Activated naive CD8-positive, alpha-beta T cell treated with anti-CD3 and anti-CD28 coated beads, Interleukin-2, amount 50 U/mL, for 24 hours (primary cell): ENCODE measurements around the gene AOAH.
"Not testable (repeated sequence)": the region's sequence is repeated elsewhere in the genome, so short reads cannot be mapped to it uniquely, and the experiment has no call there.

Experiments
- ATAC-seq: fragments of 150-1000 bp; cut with Tn5 transposase; one replicate; pipeline ENCODE4 v1.10.0; 2021
- DNase-seq: peaks from one replicate; pipeline ENCODE4 v3.0.0; 2021
- H3K27ac Mint-ChIP-seq: one replicate; pipeline ENCODE4 v1.8.0; 2021; ENCODE audit warnings: mild to moderate bottlenecking, mixed read lengths
- H3K27me3 Mint-ChIP-seq: one replicate; pipeline ENCODE4 v1.8.0; 2021; ENCODE audit warnings: mixed read lengths
- H3K36me3 Mint-ChIP-seq: one replicate; pipeline ENCODE4 v1.8.0; 2021; ENCODE audit warnings: low read depth, mixed read lengths
- H3K4me1 Mint-ChIP-seq: one replicate; pipeline ENCODE4 v1.8.0; 2021; ENCODE audit warnings: mixed read lengths
- H3K4me3 Mint-ChIP-seq: one replicate; pipeline ENCODE4 v1.8.0; 2021; ENCODE audit warnings: mild to moderate bottlenecking, moderate library complexity, mixed read lengths
- H3K9me3 Mint-ChIP-seq: one replicate; pipeline ENCODE4 v1.8.0; 2021; ENCODE audit warnings: mixed read lengths

Gene AOAH

DNA sequence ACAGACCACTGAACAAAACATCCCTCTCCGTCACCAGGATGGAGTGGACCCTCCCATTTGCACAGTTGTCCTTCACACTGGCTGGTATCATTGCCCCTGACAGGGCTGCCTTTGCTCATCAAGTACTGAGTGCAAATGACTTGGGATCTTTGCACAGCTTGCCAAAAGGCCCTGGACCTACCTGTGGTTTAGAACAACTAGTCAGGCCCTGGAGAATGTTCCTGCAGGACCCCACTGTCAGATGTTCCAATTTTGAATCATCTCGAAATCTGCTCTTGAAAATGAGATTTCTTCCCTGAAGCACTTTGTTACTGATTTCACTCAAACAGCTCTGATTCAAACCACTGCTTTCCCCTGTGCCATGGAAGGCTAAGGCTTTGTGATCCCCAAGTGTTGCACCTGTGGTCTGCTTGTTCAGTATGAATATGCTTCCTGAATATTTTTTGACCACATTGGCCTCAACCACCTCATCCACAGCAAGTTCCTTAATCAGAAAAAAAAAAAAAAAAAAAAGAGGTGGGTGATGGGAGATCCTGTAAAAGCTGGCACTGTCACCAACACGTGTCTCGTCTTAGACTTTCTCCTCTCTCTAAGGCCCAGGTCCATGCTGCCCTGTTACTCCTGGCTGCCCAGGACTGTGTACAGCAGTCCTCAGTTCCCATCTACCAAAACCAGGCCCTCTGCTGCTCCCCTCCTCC, 2.7 kb upstream of the AOAH start:
- H3K36me3 Mint-ChIP-seq: peaks cover 7% of the 10 kb centered on the region
- peaks cover 19% of the 10 kb centered on the region for H3K9me3 Mint-ChIP-seq
- no peak for DNase-seq
- H3K27ac Mint-ChIP-seq: peak overlapping the region; percentile 85
- ATAC-seq: peak; percentile 68
- peaks cover 64% of the 10 kb centered on the region for H3K4me1 Mint-ChIP-seq
- no peak overlapping the region for H3K4me3 Mint-ChIP-seq
- no peaks in the 10 kb centered on the region for H3K27me3 Mint-ChIP-seq

DNA sequence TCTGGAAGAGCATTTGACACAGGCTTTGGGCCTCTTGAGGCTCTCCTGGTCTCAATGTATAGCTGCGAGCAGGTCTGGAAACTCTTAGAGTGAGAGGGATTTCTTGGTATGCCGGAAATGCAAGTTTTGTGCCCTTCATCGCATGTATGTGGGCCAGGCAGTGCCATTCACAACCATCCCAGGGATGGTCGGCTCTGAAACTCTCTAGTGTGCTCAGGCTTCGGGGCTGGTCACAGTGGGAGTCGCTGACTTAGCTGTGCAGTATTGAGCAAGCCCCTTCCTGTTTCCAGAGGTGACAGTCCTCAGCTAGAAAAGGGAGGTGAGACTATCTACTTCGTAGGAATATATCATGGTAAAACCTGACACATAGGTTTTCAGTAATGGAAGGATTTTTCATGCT, 2.0 kb upstream of the AOAH start:
- H3K27me3 Mint-ChIP-seq: no peaks in the 10 kb centered on the region
- H3K36me3 Mint-ChIP-seq: peaks cover 4% of the 10 kb centered on the region
- peaks cover 13% of the 10 kb centered on the region for H3K9me3 Mint-ChIP-seq
- peaks cover 68% of the 10 kb centered on the region for H3K4me1 Mint-ChIP-seq
- H3K4me3 Mint-ChIP-seq: no peak overlapping the region
- peak overlapping the region; percentile 85 for H3K27ac Mint-ChIP-seq
- ATAC-seq (peak; percentile 55), DNase-seq (no peak)

- Mint-ChIP-seq H3K9me3 (peaks cover 10% of the 10 kb centered on the region), H3K4me1 (peaks cover 79% of the 10 kb centered on the region), H3K27me3 (no peaks in the 10 kb centered on the region), H3K36me3 (peaks cover 4% of the 10 kb centered on the region), H3K4me3 (no peak overlapping the region), H3K27ac (peak overlapping the region; percentile 92)
- DNase-seq (no peak), ATAC-seq (no peak)
Measured at GRCh38 chr7:36724996-36725395, 702 bp upstream of the AOAH start.

DNA sequence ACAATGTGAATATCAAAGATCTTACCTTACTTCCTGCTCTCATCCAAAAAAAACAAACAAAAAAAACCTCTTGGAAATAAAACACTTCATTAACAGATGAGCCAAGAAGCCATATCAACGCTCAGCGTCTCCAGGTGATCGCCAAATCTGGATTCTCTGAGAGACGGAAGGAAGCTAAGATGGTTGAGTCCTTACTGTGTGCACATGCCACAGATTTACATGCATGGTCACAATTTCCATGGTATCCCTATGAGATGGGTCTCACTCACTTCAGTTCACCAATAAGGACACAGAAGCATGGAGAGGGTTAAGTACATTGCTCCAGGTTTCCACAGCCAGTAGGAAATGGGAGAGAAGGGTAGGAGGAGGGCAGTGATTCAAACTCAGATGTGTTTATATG, 1.0 kb downstream of the AOAH start:
- no peak for DNase-seq
- H3K27ac Mint-ChIP-seq: peak overlapping the region; percentile 92
- peaks cover 89% of the 10 kb centered on the region for H3K4me1 Mint-ChIP-seq
- no peak for ATAC-seq
- peak overlapping the region; percentile 83 for H3K4me3 Mint-ChIP-seq
- H3K36me3 Mint-ChIP-seq: peaks cover 1% of the 10 kb centered on the region
- peaks cover under 1% of the 10 kb centered on the region for H3K9me3 Mint-ChIP-seq
- no peaks in the 10 kb centered on the region for H3K27me3 Mint-ChIP-seq

GRCh38 chr7:36719083-36719632, 5.1 kb downstream of the AOAH start:
- H3K27ac Mint-ChIP-seq: peak overlapping the region; percentile 52
- H3K27me3 Mint-ChIP-seq: no peaks in the 10 kb centered on the region
- H3K9me3 Mint-ChIP-seq: peaks cover 7% of the 10 kb centered on the region
- H3K36me3 Mint-ChIP-seq: peaks cover 11% of the 10 kb centered on the region
- DNase-seq: no peak
- ATAC-seq: no peak
- peaks cover 56% of the 10 kb centered on the region for H3K4me1 Mint-ChIP-seq
- H3K4me3 Mint-ChIP-seq: peak overlapping the region; percentile 37

- no peak overlapping the region for H3K4me3 Mint-ChIP-seq
- peaks cover 18% of the 10 kb centered on the region for H3K36me3 Mint-ChIP-seq
- peaks cover 53% of the 10 kb centered on the region for H3K4me1 Mint-ChIP-seq
- H3K27ac Mint-ChIP-seq: no peak overlapping the region
- no peaks in the 10 kb centered on the region for H3K27me3 Mint-ChIP-seq
- peaks cover 7% of the 10 kb centered on the region for H3K9me3 Mint-ChIP-seq
- DNase-seq (no peak), ATAC-seq (no peak)
Measured at GRCh38 chr7:36717586-36717985, 6.7 kb downstream of the AOAH start.

DNA sequence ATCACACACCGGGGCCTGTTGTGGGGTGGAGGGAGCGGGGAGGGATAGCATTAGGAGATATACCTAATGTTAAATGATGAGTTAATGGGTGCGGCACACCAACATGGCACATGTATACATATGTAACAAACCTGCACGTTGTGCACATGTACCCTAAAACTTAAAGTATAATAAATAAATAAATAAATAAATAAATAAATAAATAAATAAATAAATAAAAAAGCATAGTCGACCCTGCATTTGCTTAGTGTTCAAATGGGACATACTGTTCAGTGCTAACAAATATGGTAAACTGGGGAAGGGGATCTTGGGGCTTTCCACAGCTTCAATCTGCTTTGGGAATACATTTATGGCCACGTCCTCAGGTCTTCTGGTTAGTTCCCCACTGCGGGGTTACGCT, 7.5 kb downstream of the AOAH start:
- H3K9me3 Mint-ChIP-seq, H3K27ac Mint-ChIP-seq, H3K27me3 Mint-ChIP-seq, DNase-seq, ATAC-seq, H3K4me3 Mint-ChIP-seq: not testable (repeated sequence)
- Mint-ChIP-seq H3K4me1 (peaks cover 53% of the 10 kb centered on the region), H3K36me3 (peaks cover 21% of the 10 kb centered on the region)

- no peaks in the 10 kb centered on the region for H3K27me3 Mint-ChIP-seq
- DNase-seq (no peak), ATAC-seq (peak; percentile 76)
- H3K4me3 Mint-ChIP-seq: no peak overlapping the region
- H3K27ac Mint-ChIP-seq: peak overlapping the region; percentile 83
- H3K4me1 Mint-ChIP-seq: peaks cover 63% of the 10 kb centered on the region
- H3K9me3 Mint-ChIP-seq: peaks cover 2% of the 10 kb centered on the region
- H3K36me3 Mint-ChIP-seq: peaks cover 24% of the 10 kb centered on the region
Measured at GRCh38 chr7:36712015-36712414, 12.3 kb downstream of the AOAH start.

DNA sequence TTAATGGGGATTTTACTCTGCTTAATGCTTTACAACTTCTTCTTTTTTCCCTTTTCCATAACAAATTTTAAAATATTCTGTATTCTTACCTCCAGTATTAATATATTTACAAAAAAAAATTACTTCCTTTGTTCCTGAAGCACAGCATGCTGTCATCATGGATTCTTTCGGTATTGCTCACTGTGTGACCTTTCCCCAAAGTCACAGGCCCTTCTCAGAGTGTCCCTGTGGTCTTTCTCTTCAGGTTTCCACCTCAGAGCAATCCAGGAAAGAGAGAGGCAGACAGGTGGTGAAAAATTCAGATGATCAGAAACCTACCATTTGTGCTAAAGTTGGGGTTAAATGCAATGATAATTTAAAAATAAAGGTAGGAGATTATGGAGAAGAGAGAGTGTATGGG, 13.0 kb downstream of the AOAH start:
- DNase-seq: no peak
- ATAC-seq: peak; percentile 45
- Mint-ChIP-seq H3K9me3 (peaks cover 9% of the 10 kb centered on the region), H3K4me3 (peak overlapping the region; percentile 46), H3K36me3 (peaks cover 28% of the 10 kb centered on the region), H3K27ac (peak overlapping the region; percentile 83), H3K4me1 (peaks cover 70% of the 10 kb centered on the region), H3K27me3 (no peaks in the 10 kb centered on the region)

DNA sequence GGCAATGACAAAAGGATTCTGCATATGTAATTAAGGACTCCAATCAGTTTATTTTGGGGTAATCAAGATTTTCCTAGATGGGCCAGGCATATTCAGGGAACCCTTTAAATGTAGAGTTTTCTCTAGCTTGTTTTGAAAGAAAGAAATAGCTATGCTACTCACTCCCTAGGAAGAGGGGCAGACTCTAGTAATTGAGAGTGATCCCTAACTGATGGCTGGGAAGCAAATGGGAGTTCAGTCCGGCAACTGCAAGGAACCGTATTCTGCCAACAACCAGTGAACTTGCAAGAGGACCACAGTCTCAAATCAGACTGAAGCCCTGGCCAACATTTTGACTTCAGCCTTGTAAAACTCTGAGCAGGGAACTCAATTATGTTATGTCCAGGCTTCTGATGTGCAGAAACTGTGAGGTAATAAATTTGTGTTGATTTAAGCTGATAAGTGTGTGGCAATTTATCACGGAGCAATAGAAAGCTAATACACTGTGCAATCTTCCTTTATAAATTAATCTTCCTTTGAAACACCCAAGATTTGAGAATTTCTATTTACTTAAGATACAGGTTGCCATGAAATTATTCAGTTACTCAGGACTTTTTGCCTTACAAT, 14.0 kb downstream of the AOAH start:
- H3K36me3 Mint-ChIP-seq: peaks cover 34% of the 10 kb centered on the region
- peaks cover 71% of the 10 kb centered on the region for H3K4me1 Mint-ChIP-seq
- H3K4me3 Mint-ChIP-seq: no peak overlapping the region
- DNase-seq: no peak
- no peak overlapping the region for H3K27ac Mint-ChIP-seq
- H3K27me3 Mint-ChIP-seq: no peaks in the 10 kb centered on the region
- ATAC-seq: no peak
- H3K9me3 Mint-ChIP-seq: peaks cover 14% of the 10 kb centered on the region

DNA sequence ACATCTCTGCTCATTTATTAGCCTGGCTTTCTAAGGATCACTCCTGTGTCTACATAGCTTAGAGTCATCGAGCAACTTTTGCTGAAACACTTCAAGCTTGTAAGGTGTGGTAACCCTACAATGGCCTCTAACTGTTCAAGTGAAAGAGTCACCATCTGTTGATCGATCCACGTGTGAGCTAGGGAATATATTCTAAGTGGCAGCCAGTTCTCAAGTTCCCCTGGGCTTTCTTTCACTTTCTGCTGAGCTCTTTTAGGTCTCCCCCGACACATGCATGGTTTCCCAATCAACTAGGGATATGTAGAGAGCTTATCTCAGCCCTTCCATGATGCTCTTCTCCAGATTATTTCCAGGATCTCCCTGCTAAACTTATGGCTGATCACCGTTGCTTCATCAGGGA, 15.5 kb downstream of the AOAH start:
- H3K36me3 Mint-ChIP-seq: peaks cover 47% of the 10 kb centered on the region
- H3K27ac Mint-ChIP-seq: peak overlapping the region; percentile 94
- H3K27me3 Mint-ChIP-seq: no peaks in the 10 kb centered on the region
- peaks cover 81% of the 10 kb centered on the region for H3K4me1 Mint-ChIP-seq
- no peak overlapping the region for H3K4me3 Mint-ChIP-seq
- no peak for DNase-seq
- ATAC-seq: no peak
- H3K9me3 Mint-ChIP-seq: peaks cover 29% of the 10 kb centered on the region

DNA sequence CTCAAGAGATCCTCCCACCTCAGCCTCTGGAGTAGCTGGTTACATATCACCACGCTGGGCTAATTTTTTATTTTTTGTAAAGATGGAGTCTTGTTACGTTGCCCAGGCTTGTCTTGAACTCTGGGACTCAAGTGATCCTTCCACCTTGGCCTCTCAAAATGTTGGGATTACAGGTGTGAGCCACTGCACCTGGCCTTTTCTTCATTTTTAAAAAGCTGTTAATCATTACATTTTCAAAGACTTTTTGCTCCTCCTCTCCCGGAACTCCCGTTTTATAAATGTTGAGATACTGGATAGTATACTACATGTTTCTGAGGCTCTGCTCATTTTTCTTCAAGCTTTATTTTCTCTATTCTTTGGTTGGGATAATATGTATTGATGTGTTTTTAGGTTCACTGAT, 16.4 kb downstream of the AOAH start:
- H3K27me3 Mint-ChIP-seq: no peaks in the 10 kb centered on the region
- H3K4me1 Mint-ChIP-seq: peaks cover 80% of the 10 kb centered on the region
- no peak for ATAC-seq
- H3K9me3 Mint-ChIP-seq: peaks cover 32% of the 10 kb centered on the region
- peak overlapping the region; percentile 12 for H3K4me3 Mint-ChIP-seq
- peaks cover 46% of the 10 kb centered on the region for H3K36me3 Mint-ChIP-seq
- H3K27ac Mint-ChIP-seq: peak overlapping the region; percentile 94
- DNase-seq: no peak

GRCh38 chr7:36707465-36707864, 16.8 kb downstream of the AOAH start:
- DNase-seq (no peak), ATAC-seq (peak; percentile 48)
- Mint-ChIP-seq H3K9me3 (peaks cover 32% of the 10 kb centered on the region), H3K4me1 (peaks cover 82% of the 10 kb centered on the region), H3K27ac (peak overlapping the region; percentile 94), H3K27me3 (no peaks in the 10 kb centered on the region), H3K36me3 (peaks cover 45% of the 10 kb centered on the region), H3K4me3 (peak overlapping the region; percentile 12)

- not testable (repeated sequence) for ATAC-seq, H3K27ac Mint-ChIP-seq, DNase-seq, H3K27me3 Mint-ChIP-seq, H3K4me3 Mint-ChIP-seq
- Mint-ChIP-seq H3K36me3 (peaks cover 36% of the 10 kb centered on the region), H3K9me3 (peaks cover 40% of the 10 kb centered on the region), H3K4me1 (peaks cover 66% of the 10 kb centered on the region)
Measured at GRCh38 chr7:36703860-36704259, 20.4 kb downstream of the AOAH start.

- DNase-seq (no peak), ATAC-seq (no peak)
- Mint-ChIP-seq H3K36me3 (peaks cover 3% of the 10 kb centered on the region), H3K4me3 (no peak overlapping the region), H3K9me3 (no peaks in the 10 kb centered on the region), H3K27me3 (no peaks in the 10 kb centered on the region), H3K4me1 (peaks cover 49% of the 10 kb centered on the region), H3K27ac (peak overlapping the region; percentile 44)
Measured at GRCh38 chr7:36692456-36692855, 31.8 kb downstream of the AOAH start.
